Stimulated activated CD8-positive, alpha-beta memory T cell treated with anti-CD3 and anti-CD28 coated beads, Interleukin-4, amount 100 ng/mL, for 1 hour (primary cell): ENCODE measurements around the gene SYNE1.
"Not testable (repeated sequence)": the region's sequence is repeated elsewhere in the genome, so short reads cannot be mapped to it uniquely, and the experiment has no call there.

ENCODE experiments used
- DNase-seq, 2 donors: peaks; one replicate each; pipeline ENCODE4 v3.0.0-alpha.2; 2020; ENCODE audit warnings: low read depth in 2 of 2, low spot score in 1 of 2

SYNE1 gene

DNA sequence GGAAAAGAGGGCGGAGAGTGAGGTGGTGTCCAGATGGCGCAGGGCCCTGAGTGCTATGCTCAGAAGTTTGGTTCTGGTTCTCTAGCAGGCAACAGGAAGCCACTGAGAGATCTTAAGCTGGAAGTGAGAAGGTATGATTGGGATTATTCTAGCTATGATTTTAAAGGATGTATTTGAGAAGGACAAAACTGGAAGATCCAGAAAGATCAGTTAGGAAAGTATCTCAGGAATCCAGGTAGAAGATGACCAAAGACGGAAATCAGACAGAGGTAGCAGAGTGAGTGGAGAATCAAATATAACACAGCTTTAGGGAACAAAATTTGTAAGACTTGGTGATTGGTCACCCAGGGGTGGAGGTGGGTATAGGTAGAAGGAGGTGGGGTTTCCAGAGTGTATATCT, 5.8 kb downstream of the SYNE1 start:
- no peak for DNase-seq

DNA sequence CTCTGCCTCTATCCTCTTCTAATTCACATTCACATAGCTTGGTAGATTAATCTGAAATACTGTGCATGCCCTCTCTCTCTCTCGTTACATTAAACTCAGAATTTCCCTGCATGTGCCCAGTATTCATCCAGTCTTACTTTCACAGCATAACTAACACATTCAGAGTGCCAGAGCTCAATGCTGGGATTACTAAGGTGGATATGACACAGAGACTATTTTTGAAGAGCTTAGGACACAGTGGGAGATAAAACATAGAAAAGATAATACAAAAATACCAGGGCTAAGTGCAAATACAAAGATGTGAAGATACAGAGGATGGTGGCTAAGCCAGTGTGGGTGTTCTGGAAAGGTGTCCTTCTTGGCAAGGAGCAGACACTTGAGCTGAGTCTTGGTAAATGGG, 6.3 kb downstream of the SYNE1 start:
- DNase-seq: no peak

GRCh38 chr6:152625213-152625612, 11.9 kb downstream of the SYNE1 start:
- DNase-seq: no peak

DNA sequence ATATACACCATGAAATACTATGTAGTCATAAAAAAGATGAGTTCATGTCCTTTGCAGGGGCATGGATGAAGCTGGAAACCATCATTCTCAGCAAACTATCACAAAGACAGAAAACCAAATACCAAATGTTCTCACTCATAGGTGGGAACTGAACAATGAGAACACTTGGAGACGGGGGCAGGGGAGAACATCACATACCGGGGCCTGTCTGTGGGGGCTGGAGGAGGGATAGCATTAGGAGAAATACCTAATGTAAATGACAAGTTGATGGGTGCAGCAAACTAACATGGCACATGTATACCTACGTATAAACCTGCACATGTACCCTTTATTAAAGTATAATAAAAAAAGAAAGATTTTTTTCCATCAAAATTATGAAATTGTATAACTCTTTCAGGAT, 22.4 kb downstream of the SYNE1 start:
- DNase-seq: not testable (repeated sequence)

- DNase-seq: no peak
These were observed 28.0 kb downstream of the SYNE1 start for GRCh38 chr6:152609125-152609670.

GRCh38 chr6:152605941-152606340, 31.2 kb downstream of the SYNE1 start:
- no peak for DNase-seq

GRCh38 chr6:152605342-152605741, 31.8 kb downstream of the SYNE1 start:
- no peak for DNase-seq

DNA sequence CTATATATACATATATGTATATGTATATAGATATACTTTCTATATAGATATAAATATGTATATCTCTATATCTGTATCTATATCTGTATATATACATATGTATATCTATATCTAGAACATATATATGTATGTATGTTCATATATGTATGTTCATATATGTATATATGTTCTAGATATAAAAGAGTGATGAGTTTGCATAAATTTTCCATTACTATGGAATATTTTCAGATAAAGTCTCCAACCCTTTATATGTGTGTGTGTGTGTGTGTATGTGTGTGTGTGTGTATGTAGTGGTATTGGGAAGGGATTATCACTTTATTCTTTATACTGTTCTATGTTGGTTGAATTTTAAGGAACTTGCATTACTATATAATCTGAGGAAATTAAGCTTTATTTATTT, 33.3 kb downstream of the SYNE1 start:
- DNase-seq: no peak

GRCh38 chr6:152600022-152600421, 37.1 kb downstream of the SYNE1 start:
- no peak for DNase-seq

GRCh38 chr6:152598901-152599537, 38.1 kb downstream of the SYNE1 start:
- no peak for DNase-seq

DNA sequence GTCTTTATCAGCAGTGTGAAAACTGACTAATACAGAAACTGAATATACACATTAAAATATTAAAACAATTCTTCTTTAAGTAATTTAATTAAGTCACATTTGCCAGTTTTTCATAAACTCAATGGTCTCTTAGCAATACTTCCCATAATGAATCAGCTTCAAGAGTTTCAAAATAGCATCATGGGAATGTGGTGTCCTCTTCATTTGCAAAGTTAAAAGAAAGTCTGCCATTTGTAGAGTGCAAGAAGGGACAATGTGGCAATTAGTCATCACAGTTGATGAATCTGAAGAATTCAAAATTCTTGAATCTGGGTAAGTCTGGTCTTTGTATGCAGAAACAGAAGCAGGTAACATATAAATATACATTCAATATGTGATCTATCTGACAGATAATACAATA, 38.7 kb downstream of the SYNE1 start:
- no peak for DNase-seq

- DNase-seq: no peak
These were observed 40.4 kb downstream of the SYNE1 start for GRCh38 chr6:152596726-152597125.

GRCh38 chr6:152595499-152595898, 41.7 kb downstream of the SYNE1 start:
- no peak for DNase-seq

GRCh38 chr6:152594701-152595100, 42.5 kb downstream of the SYNE1 start:
- no peak for DNase-seq

GRCh38 chr6:152588456-152588855, 48.7 kb downstream of the SYNE1 start:
- no peak for DNase-seq

DNA sequence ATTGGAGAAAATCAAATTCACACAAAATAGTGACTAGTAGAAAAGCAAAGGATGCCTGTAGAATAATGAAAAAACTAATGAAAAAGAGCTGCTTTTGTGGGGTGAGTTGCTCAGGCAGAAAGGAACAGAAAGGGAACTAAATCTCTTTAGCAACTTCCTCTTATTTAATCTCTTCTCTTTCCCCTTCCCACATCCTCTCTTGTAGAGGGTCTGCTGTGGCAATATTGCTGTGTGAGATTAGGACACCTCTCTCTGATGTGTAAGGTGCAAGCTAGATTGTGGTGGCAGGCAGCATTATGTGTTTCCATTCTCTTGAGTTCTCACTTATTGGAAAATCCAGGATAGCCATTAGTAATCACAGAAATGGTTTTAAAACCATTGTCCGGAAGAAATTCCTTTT, 49.7 kb downstream of the SYNE1 start:
- DNase-seq: no peak

DNA sequence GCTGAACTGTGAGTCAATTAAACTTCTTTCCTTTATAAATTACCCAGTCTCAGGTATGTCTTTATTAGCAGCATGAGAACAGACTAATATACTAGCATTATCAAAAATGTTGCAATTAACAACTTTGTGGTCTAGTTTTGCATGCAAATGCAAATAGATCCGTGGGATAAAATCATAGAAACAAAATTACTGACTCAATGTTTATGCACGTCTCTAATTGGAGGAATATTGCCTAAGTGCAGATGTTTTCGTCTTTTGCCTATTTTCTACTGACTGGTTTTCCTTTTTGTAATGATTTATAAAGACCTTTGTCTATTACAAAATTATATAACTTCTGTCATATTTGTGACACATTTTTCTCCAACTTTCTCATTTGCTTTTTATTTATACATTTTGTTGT, 51.9 kb downstream of the SYNE1 start:
- no peak for DNase-seq

DNA sequence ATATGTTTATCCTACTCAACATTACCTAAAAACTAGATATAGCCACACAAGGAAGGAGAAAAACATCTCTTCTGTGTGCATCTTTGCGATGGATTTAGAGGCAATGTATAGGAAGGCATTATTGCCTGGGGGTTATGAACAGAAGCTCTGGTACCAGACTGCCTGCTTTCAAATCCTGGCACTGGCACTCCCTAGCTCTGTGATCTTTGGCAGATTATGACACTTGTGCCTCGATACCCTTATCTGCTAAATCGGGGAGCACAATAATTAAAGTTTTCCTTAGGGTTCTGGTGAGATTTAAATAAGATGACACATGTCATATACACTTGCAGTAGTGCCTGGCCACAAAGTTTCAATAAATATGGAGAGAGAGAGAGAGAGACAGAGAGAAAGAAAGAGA, 53.3 kb downstream of the SYNE1 start:
- no peak for DNase-seq

- no peak for DNase-seq
These were observed 60.6 kb downstream of the SYNE1 start for GRCh38 chr6:152576525-152576924.

DNA sequence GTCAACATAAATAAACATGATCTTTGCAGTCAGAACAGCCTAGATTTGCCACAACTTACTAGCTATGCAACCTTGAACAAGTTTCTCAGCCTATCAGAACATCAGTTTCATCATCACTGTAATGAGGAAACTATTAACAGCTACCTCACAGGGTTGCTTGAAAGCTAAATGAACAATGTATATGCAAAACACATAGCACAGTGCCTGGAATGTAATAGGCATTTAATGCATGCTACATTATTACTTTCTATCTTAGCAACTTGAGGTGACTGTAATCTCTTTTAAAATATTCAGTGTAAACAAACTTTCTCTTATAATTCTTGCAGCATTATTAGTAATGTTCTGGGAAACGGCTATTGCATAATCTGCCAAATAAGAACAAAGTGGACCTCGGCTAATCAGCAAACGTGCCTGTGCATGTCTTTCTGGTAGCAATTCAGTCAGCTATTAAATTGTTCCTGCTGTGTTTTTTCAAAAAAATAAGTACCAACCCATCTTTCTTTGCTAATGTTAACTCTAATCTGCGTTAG, 61.5 kb downstream of the SYNE1 start:
- DNase-seq: no peak

GRCh38 chr6:152575161-152575560, 62.0 kb downstream of the SYNE1 start:
- no peak for DNase-seq

DNA sequence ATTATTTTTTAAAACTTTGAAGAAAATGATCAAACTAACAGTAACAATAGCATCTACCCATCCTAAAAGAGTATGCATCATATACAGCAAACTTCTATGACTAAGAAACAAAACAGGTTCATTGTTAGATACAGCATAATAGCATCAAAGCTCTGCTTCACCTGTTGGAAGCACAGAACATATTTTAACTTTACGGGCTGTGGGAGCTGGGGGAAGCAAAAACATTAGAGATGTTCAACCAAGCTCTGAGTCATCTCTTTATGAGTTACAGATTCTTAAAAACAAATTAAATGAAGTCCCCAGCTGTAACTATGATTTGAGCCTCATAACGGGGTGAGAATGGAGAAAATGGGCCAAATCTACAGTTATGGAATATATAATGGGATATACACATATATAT, 63.4 kb downstream of the SYNE1 start:
- no peak for DNase-seq
